ENCODE results near the gene FRMPD4.

GRCh38 chrX:12149670-12150407 is 11.6 kb downstream of the FRMPD4 start:
- TF ChIP-seq, protein P1, sequence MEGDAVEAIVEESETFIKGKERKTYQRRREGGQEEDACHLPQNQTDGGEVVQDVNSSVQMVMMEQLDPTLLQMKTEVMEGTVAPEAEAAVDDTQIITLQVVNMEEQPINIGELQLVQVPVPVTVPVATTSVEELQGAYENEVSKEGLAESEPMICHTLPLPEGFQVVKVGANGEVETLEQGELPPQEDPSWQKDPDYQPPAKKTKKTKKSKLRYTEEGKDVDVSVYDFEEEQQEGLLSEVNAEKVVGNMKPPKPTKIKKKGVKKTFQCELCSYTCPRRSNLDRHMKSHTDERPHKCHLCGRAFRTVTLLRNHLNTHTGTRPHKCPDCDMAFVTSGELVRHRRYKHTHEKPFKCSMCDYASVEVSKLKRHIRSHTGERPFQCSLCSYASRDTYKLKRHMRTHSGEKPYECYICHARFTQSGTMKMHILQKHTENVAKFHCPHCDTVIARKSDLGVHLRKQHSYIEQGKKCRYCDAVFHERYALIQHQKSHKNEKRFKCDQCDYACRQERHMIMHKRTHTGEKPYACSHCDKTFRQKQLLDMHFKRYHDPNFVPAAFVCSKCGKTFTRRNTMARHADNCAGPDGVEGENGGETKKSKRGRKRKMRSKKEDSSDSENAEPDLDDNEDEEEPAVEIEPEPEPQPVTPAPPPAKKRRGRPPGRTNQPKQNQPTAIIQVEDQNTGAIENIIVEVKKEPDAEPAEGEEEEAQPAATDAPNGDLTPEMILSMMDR (IDR thresholded peaks at IDR 0.05) = no peak
- TF ChIP-seq POLR2A (IDR thresholded peaks at IDR 0.05) = no peak
